GM18508 (cell line): Measurements from ENCODE around the gene ADCK1.
"Not testable (repeated sequence)": the region's sequence is repeated elsewhere in the genome, so short reads cannot be mapped to it uniquely, and the experiment has no call there.

Experiments used
- ATAC-seq: cut with Tn5 transposase; IDR thresholded peaks from one replicate; pipeline ENCODE4 v1.9.1; 2021; ENCODE audit warnings: moderate number of reproducible peaks; ENCODE audit not compliant: insufficient read depth, unreplicated experiment

Gene ADCK1

DNA sequence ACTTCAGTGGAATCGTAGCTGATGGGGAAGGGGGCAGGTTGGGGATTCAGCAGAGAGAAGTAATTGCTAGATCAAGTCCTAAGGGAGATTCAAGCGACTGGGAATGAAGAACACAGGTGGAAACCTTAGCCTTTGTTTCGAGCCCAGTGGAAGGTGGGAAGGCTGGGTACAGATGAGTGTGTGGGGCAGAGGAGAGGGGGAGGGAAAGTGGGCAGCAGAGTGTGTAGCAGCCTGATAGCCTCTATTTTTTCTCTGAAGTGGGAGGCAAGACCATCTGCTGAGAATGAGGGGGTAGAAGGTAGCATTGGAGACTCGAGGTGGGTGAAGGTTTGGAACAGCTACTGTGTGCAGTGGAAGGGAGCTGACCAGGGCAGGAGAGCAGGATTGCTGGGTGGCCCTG is 91.0 kb downstream of the ADCK1 start:
- ATAC-seq: no peak

DNA sequence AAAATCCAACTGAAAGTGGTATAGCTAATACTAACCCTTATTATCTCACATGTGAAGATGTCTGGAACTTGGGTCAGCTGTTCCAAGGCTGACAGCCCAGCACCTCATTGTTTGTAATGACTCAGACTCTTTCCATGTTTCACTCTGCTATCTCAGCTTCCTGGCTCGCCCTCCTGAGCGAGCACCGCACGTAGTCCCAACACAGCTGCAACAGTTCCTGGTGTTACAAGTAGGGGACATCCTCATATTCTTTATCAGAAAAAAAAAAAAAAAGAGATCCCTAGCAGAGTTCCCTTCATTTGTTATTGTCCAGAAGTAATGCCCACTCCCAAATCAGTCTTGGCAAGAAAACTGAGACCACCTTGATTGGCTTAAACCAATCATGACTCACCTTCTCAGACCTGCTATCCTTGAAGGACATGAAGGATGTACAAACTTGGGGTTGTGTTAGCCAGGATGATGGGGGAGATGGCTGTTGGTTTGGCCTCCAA is 92.5 kb downstream of the ADCK1 start:
- ATAC-seq: no peak

DNA sequence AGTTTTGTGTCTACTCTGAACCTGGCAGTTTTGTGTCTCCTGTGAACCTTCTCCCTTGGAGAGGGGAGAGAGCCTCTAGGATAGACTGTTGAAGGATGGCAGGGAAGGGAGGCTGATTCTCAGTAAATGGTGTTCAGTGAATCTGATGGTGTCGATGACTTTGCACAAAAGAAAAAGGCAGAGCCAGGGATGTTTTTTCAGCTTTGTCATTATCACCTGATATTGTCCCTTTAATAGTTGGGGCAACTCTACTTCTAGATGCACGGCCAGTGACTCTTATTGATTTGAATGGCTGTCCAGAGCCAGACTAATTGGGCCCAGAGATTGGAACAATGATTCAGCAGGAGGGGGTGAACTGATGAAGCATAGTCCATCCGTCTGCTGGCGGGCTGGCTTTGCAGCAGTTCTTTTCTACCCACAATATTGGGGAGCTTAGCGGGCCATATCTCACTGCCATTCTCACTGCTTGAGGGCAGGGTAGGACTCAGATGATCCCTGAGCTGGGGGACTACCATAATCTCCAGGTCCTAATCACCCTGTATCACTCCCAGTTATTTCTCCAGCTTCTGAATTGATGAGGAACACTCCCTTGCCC is 93.1 kb downstream of the ADCK1 start:
- ATAC-seq: no peak

DNA sequence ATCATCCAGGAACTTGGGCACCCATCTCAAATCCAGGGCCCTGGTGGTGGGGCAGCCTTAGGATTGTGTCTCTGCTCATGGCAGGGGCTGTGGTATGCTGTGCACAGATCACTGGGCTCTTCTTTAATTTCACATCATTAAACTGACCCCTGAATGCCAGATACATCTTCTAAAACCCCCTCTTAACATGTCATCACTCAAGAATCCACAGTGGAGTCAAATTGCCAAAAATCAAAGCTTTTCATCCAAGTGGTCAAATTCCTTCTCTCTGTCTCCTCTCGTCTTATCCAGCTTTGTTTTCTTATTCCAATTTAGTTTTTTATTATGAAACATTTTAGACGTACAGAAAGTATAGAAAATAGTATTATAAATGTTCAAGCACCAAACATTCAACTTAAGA is 97.5 kb downstream of the ADCK1 start:
- no peak for ATAC-seq

DNA sequence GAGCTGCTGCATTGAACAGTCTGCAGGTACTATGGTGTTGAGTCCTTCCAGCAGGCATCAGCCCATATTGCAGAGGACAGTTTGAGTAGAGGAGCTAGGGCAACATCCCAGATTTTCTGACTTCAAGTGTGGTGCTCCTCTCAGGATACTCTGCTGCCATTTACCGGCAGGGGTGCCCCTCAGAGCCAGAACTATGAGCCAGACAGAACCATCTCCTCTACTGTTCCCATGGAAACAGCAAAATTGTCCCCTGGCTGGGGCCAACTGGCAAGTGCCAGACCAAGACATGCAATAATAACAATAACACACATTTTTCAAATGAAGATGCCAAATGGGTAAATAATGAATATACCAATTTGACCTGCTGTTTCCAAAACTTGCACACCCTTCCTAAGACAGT is 102.9 kb downstream of the ADCK1 start:
- no peak for ATAC-seq

DNA sequence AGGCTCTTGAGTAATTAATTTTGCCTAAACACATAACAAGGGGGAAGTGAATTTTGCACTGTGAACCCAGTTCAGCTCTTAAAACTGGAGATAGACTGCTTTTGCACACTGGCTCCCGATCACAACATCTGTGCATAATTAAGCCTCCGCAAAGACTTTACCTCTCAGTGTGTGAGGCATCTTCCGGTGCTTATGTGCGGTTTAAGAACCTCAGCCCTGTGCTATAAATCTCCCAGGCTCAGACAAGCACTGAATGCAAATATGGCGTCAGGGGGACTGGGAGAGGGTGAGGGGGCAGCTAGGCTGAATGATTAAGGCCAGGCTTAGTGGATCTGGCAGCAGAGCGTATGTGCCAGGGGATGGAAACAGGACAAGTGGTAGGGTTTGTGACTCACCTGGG is 103.3 kb downstream of the ADCK1 start:
- no peak for ATAC-seq

DNA sequence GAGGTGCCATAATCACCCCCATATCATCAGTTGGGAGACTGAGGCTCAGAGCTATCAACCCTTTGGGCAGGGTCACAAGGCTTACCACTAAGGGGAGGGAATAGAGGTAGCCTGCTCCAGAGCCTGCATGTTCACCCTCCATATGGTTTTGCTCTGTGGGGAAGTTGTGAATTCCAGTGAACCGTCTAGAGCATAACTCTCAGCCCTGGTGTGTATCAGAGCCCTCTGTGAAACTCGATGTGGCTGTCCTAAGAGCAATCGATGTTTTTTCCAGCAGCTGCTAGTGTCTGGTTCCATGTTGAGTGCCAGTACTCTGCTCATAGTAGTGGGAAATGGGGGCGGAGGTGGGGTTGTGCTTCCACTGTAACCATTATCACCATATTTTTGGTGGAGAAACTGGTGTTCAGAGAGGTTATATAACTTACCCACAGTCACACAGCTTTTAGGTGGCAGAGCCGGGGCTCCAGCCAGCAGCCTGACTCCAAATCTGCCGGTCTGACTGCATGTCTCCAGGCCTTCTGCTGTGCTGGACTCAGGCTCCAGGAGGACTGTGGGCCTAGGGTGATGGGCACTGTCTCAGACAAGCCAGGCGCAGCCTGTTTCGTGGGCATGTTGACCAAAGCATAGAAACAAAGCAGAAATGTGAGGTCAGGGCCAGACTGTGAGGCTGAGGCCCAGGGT is 104.2 kb downstream of the ADCK1 start:
- no peak for ATAC-seq

DNA sequence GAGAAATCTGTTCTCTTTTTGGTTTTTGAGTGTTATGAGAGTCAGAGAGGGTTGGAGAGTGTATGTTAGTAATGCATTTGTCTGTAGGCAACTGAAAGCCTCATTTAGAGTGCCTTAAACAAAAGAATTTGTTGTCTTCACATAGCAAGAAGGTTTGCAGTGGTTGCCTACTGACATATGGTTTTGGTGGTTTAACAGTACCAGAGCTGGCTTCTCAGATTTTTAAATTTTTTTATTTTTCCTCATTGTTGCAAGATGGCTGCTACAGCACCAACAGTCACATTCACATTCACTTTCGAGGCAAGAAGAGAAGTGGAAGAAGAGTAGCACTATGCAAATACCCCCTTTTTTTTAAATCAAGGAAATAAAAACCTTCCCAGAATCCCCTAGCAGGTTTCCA is 106.5 kb downstream of the ADCK1 start:
- ATAC-seq: no peak

DNA sequence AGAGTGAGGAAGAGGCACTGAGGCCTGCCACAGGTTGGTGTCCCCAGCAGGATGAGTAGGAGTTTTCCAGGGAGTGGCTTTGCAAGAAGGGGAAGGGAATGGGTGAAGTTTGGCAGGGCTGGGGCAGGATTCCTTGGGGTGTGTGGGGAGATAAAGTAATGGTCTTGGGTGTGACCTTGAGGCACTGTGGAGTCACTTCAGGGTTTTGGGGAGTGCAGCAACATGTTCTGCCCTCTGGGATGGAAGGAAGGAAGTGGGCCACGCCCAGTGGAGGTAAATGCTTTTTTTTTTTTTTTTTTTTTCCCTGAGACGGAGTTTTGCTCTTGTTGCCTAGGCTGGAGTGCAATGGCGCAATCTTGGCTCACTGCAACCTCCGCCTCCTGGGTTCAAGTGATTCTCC is 108.9 kb downstream of the ADCK1 start:
- no peak for ATAC-seq

DNA sequence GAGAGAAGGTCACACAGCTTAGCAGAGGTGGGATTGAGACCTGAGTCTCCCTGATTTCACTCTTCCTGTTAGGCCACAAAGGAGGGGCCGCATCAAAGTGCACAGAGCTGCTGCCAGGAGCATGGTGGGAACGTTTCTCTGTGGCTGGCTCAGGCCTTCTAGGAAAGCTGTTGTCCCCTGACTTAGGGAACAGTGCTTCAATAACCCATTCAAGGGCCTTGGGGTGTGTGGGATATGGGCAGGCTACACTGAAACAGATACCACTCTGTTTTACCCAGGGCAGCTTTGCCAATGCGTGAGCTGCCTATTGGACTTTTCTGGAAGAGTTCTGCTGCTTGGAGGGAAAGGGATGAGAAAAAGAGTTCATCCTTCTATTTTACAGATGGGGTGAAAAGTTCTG is 110.0 kb downstream of the ADCK1 start:
- ATAC-seq: no peak

DNA sequence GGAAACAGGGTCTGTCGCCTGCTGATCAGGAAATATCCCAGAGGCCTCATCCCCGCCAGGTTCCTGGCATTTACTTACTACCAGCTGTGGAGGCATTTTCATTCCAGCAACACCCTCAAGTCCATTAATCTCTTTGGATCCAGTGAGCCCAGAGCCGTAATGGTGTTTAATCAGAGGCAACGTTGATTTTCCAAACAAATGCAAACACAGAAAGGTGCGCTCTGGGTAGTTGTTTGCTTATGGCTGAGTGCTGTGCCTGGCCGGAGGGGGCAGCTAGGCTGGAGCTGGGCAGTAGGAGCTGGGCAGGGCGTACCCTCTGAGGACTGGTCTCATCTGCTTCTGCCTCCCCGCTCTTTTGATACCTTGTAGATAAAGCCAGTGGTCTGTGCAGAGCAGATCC is 110.6 kb downstream of the ADCK1 start:
- ATAC-seq: no peak

DNA sequence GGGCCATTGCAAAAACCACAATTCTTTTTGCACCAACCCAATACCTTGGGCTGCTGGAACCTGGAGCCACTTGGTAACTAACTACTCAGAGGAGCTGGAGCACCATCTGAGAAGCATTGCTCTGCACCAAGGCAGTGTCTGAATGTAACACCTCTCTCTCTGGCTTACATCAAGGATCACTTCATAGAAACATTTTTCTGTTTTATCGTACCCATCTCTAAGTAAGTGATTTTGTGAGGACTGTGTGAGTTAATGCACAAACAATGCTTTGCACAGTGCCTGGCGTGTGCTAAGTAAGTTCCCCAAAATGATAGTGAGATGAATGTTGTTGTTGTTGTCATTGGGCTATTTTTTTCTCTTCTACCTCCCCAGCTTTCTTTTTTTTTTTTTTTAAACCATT is 111.4 kb downstream of the ADCK1 start:
- ATAC-seq: no peak

DNA sequence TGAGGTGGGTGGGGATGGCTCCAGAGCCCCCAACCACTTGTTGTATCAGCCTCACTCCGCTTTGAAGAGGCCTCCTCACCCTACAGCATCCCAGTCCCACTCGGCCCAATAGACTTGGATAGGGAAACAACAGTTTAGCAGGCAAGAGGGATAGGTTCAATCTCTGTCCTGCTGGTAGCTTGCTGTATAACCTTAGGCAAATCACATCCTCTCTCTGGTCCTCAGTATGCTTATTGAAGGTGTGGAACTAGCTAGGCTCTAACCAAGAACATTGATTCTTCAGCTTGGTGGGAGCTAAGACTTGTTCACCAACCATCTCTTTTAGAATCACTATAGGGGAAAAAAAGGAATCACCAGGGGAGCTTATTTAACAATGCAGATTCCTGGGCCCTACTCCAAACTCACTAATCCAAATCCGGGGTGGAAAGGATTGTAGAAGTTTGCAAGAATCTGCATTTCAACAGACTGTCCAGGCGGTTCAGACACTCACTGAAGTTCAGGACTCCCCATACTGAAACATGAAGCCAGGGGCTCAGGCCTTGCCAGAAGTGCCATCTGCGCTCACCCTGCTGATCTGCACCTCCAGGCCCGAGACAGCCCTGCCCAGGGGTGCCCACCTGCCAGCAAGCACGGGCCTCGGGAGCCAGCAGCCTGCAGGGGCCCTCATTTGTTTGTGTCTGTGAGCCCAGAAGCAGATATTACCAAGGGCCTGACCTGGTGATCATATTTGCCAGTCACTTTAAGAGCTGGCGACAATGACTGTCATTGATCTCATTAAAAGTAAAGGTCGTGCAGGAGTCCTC is 113.0 kb downstream of the ADCK1 start:
- ATAC-seq: no peak

DNA sequence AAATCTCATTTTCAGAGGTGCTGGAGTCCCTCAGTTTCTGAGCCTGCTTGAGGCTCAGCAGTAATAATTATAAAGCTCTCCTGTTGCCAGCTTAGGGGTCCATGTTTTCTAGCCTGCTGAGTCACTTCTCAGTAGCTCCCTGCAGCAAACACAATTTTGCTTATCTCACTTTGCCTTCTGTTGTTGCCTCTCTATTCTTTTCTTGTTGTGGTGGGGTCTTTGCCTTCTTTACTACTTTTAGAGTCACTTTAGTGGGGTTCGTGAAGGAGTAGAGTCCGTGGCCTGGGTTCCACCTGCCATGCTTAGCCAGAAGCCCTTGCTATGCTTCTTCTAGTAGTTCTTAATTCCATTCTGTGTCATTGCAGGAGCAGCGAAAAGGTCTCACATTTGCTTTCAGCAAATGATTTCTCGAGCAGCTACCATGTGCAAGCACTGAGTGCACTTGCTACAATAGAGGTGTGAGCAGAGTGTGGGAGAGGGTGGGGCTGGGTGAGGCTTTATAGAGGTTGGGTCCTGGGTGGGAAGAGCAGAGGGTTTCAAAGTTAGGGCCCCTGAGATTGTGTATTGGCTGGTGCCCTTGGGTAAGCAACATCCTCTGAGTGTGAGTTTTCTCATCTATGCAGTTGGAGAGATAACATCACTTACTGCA is 114.3 kb downstream of the ADCK1 start:
- ATAC-seq: no peak

DNA sequence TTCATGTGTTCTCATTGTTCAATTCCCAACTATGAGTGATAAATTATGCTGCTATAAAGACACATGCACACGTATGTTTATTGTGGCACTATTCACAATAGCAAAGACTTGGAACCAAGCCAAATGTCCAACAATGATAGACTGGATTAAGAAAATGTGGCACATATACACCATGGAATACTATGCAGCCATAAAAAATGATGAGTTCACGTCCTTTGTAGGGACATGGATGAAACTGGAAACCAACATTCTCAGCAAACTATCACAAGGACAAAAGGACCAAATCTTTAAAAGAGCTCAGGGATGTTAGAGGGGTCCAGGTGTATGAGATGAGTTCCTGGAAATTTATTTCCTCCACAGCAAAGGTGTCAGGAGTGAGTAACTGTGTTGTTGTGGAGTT is 115.5 kb downstream of the ADCK1 start:
- not testable (repeated sequence) for ATAC-seq

DNA sequence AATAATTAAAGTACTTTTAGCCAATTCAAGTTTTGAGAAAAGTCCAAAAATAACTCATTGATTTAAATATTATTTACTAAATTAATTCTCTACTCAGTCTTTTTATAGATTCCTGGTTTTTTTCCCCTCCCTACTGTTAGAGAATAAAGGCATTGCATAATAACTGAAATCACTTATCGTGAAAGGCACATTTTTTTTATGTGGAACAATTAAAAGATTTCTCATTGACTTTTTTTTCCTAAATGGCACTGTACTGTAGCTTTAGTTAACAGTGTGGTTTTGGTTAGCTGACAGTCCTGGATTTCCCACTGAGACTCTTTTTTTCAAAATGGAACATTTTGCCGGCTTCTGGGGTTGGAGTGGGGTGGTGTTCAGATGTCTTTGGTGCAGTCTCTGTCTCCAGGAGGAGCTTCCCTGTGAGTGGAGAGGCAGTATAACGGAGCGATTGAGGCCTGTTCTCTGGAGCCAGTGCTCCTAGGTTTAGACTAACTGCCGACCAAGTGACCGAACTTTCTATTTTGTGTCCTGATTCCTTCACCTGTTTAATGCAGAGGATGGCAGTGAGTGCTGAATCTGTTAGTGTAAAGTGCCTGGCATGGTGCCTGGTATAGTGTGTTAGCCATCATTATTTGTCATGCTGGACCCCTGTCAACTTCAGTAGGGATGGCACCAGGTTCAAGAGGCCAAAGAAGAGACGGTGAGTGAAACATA is 117.7 kb downstream of the ADCK1 start:
- no peak for ATAC-seq

DNA sequence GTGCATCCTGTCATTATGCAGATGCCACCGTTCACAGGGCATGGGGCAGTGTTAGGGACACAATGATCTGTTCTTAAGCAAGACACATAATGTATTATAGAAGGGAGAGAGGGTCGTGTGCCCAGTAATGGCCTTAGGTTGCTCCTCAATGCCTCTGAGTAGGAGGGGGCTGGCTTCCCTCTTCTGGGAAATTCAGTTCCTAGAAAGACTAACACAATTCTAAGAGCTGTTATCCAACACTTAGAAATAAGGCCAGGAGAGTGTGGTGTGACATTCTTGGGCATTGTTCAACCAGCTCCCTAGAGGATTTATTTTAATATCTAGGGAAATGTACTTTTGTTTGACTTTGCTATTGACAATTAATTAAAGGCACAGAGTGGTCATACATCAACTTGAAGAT is 118.5 kb downstream of the ADCK1 start:
- no peak for ATAC-seq

DNA sequence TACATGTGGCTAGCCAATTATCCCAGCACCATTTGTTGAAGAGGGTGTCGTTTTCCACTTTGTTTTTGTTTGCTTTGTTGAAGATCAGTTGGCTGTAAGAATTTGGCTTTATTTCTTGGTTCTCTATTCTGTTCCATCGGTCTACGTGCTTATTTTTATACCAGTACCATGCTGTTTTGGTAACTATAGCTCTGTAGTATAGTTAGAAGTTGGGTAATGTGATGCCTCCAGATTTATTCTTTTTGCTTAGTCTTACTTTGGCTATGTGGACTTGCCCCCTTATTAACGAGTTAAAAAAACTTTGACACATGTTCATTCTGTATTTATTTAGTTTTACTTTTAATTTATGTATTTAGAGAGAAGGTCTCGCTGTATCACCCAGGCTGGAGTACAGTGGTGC is 120.4 kb downstream of the ADCK1 start:
- ATAC-seq: no peak

DNA sequence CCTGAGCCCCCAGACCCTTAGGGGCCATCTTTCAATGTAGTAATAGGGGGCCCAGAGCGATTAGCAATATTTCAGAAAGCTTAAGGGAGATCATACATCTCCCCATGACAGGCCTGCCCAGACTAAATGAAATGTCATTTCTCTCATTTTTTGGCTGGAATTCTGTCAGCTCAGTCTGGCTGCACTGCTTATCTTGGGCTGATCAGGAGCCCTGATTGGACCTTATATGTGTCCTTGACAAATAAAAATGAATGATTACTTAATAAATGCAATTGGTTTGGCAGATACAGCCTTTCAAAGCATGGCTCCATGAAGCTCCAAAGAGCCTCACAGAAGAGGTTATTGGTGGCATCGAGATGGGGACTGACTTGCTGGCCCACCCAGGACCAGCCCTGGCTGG is 121.9 kb downstream of the ADCK1 start:
- ATAC-seq: no peak

DNA sequence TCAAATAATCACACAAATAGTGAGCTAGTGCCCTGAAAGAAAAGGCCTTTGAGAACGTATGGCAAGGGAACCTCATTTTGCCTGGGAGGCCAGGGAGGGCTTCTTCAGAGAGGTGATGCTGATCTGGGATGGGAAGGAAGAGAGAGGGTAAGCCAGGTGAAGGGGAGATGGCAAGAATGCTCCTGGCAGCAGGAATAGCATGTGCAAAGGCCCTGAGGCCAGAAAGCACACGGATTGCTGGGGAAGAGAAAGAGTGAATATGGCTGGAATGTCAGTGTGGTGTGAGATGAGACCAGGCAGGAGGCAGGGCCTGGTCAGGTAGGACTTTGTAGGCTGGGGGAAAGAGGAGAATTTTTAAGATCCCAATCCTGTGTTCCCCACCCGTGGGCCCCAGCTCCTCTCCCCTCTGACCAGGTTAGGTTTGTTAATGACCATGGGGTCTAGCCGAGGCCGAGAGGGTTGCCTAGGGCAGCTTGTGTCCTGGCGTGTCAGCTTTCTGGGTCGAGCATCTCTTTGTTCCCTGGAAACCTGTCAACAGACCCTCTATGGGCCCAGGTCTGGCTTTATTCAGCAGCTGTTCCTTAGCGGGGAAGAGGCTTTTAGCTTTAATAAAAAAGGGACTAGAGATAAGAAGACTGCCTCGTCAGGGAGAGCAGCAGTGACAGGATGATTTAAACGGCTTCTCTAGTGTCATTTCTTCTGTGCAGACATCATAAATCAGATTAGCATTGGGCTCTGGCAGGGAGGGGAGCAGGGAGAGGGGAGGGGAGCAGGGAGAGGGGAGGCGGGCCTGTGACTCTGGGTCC is 123.4 kb downstream of the ADCK1 start:
- no peak for ATAC-seq
